Natural killer cell (primary cell): ENCODE measurements around the gene VAV3. TPM values are rescaled to one million over a fixed set of nuclear protein-coding genes. Genes with fewer than 3 reads are reported as not detected.

ENCODE experiments used
- ATAC-seq, 3 donors: fragments of 150-1000 bp in 2 of 3; fragments of 200-7000 bp in 1 of 3; cut with Tn5 transposase; 1 replicate in 1 of 3; 2 replicates in 2 of 3; pipeline ENCODE4 v1.10.0; 2021; ENCODE audit warnings: mild to moderate bottlenecking in 2 of 3, moderate library complexity in 2 of 3
- DNase-seq, 2 donors: peaks; one replicate each; pipeline versions ENCODE4 v3.0.0 to v3.0.0-alpha.2; 2013 to 2021; ENCODE audit warnings: mixed read lengths in 1 of 2
- H3K27ac ChIP-seq: one replicate; pipeline ENCODE4 v1.5.1; 2013; ENCODE audit warnings: mild to moderate bottlenecking, low read length
- H3K27me3 ChIP-seq: one replicate; pipeline ENCODE4 v1.6.1; 2013; ENCODE audit warnings: low read length; ENCODE audit not compliant: control insufficient read depth, insufficient read depth
- H3K36me3 ChIP-seq: one replicate; pipeline ENCODE4 v1.6.1; 2013; ENCODE audit warnings: low read length; ENCODE audit not compliant: control insufficient read depth, insufficient read depth
- H3K4me1 ChIP-seq: one replicate; pipeline ENCODE4 v1.6.1; 2013; ENCODE audit warnings: low read length; ENCODE audit not compliant: control insufficient read depth, insufficient read depth
- H3K4me3 ChIP-seq: one replicate; pipeline ENCODE4 v1.5.1; 2013; ENCODE audit warnings: low read length
- H3K9me3 ChIP-seq: one replicate; pipeline ENCODE4 v1.6.1; 2013; ENCODE audit warnings: low read length; ENCODE audit not compliant: control insufficient read depth, insufficient read depth
- H3K27ac Mint-ChIP-seq, 2 donors: one replicate each; pipeline ENCODE4 v1.8.0; 2022; ENCODE audit warnings: mild to moderate bottlenecking in 2 of 2, mixed read lengths in 2 of 2, moderate library complexity in 1 of 2
- H3K27me3 Mint-ChIP-seq, 2 donors: one replicate each; pipeline ENCODE4 v1.8.0; 2022; ENCODE audit warnings: low read depth in 2 of 2, mixed read lengths in 2 of 2
- H3K36me3 Mint-ChIP-seq: one replicate; pipeline ENCODE4 v1.8.0; 2022; ENCODE audit warnings: mixed read lengths
- H3K4me1 Mint-ChIP-seq, 2 donors: one replicate each; pipeline ENCODE4 v1.8.0; 2022; ENCODE audit warnings: mixed read lengths in 2 of 2
- H3K4me3 Mint-ChIP-seq: one replicate; pipeline ENCODE4 v1.8.0; 2022; ENCODE audit warnings: mild to moderate bottlenecking, moderate library complexity, mixed read lengths
- H3K9me3 Mint-ChIP-seq, 2 donors: one replicate each; pipeline ENCODE4 v1.8.0; 2022; ENCODE audit warnings: mixed read lengths in 2 of 2
- WGBS: methylation state at CpG from one replicate; pipeline ENCODE4 v1.1.7; 2013; ENCODE audit warnings: missing lambda C conversion rate; ENCODE audit not compliant: insufficient coverage; 5-methylcytosine and 5-hydroxymethylcytosine counted together
- intact Hi-C: fragments of 100-400 bp; cut with micrococcal nuclease; formaldehyde crosslinking; loops from one replicate; pipeline ENCODE4 v1.14.2; 2022
- total RNA-seq, 4 donors: library from RNA; stranded (reverse); fragments of 120-200 nt in 1 of 4; gene quantifications; one replicate each; pipeline versions ENCODE4 v1.2.3 to v1.2.4, GENCODE V29; 2013 to 2022
- TF ChIP-seq, protein P1 (sequence below): fragments of 200-600 bp; IDR thresholded peaks from one replicate; pipeline ENCODE4 v1.8.0; 2022; ENCODE audit warnings: antibody characterized with exemption

Gene VAV3
- total RNA-seq, 3 donors from 2014 or later (not counting 1 experiment from before 2014, with no cell fraction given): 95.8 to 101 (median 96.6) TPM

DNA sequence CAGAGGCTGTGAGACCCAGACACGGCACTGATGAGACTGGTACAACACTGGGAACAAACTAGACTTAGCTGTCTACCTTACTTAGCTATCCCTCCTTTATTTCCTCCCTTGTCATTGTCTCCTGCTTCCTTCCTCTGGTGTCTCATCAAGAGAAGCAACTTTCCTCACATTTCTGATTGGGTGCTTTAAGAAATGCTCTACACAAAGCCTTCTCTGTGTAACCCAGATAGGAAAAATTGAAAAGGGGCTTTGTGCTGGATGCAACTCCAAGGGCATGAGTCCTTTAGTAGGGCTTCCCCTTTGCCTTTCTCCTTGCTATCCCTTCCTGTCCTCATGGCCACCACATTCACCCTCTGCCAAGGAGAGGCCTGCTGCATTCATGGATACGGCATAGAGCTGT lies 274.5 kb downstream of the VAV3 start:
- H3K36me3 ChIP-seq: peaks cover 15% of the 10 kb centered on the region
- Mint-ChIP-seq H3K27ac (no peak overlapping the region), H3K36me3 (peaks cover 6% of the 10 kb centered on the region), H3K9me3 (no peaks in the 10 kb centered on the region), H3K4me1 (peaks cover 32 to 41% of the 10 kb centered on the region in 2 donors), H3K4me3 (no peak overlapping the region), H3K27me3 (no peaks in the 10 kb centered on the region)
- DNase-seq: no peak
- TF ChIP-seq, protein P1, sequence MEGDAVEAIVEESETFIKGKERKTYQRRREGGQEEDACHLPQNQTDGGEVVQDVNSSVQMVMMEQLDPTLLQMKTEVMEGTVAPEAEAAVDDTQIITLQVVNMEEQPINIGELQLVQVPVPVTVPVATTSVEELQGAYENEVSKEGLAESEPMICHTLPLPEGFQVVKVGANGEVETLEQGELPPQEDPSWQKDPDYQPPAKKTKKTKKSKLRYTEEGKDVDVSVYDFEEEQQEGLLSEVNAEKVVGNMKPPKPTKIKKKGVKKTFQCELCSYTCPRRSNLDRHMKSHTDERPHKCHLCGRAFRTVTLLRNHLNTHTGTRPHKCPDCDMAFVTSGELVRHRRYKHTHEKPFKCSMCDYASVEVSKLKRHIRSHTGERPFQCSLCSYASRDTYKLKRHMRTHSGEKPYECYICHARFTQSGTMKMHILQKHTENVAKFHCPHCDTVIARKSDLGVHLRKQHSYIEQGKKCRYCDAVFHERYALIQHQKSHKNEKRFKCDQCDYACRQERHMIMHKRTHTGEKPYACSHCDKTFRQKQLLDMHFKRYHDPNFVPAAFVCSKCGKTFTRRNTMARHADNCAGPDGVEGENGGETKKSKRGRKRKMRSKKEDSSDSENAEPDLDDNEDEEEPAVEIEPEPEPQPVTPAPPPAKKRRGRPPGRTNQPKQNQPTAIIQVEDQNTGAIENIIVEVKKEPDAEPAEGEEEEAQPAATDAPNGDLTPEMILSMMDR: no peak
- H3K27ac ChIP-seq: no peak overlapping the region
- no peak for ATAC-seq
- no peaks in the 10 kb centered on the region for H3K4me1 ChIP-seq
- H3K9me3 ChIP-seq: no peaks in the 10 kb centered on the region
- WGBS: 98% methylated on average over 2 of the region's 2 CpGs
- H3K27me3 ChIP-seq: no peaks in the 10 kb centered on the region
- no peak overlapping the region for H3K4me3 ChIP-seq
- intact Hi-C loops: no loop called here

DNA sequence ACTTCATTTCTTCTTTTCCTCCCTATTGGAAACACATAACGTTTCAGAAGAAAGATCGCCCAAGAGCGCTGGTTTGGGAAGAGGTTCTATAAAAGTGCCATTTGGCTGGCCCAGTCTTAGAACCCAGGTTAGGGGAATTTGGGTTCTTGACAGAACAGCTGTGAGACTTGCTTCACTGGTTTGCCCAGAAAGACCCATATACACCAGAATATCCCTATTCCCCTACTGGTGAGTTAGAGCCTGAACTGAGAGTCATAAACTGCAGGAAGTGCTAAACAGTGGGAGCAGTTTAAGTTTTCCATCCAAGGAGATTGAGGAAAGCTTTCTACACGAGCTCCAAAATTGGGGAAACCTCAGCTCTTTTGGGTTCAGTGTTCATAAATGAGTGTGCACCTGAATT lies 275.2 kb downstream of the VAV3 start:
- no peak overlapping the region for H3K4me3 Mint-ChIP-seq
- Histone ChIP-seq H3K4me3 (no peak overlapping the region), H3K36me3 (peaks cover 14% of the 10 kb centered on the region), H3K27ac (no peak overlapping the region), H3K4me1 (no peaks in the 10 kb centered on the region), H3K9me3 (no peaks in the 10 kb centered on the region), H3K27me3 (no peaks in the 10 kb centered on the region)
- intact Hi-C loops: no loop called here
- TF ChIP-seq, protein P1: no peak
- 83% methylated on average over 4 of the region's 4 CpGs for WGBS
- H3K9me3 Mint-ChIP-seq: no peaks in the 10 kb centered on the region
- no peaks in the 10 kb centered on the region for H3K27me3 Mint-ChIP-seq
- H3K36me3 Mint-ChIP-seq: peaks cover 3% of the 10 kb centered on the region
- peaks cover 24 to 33% of the 10 kb centered on the region in 2 donors for H3K4me1 Mint-ChIP-seq
- no peak for DNase-seq
- H3K27ac Mint-ChIP-seq: peak overlapping the region; percentile 45 to 63
- ATAC-seq: no peak

DNA sequence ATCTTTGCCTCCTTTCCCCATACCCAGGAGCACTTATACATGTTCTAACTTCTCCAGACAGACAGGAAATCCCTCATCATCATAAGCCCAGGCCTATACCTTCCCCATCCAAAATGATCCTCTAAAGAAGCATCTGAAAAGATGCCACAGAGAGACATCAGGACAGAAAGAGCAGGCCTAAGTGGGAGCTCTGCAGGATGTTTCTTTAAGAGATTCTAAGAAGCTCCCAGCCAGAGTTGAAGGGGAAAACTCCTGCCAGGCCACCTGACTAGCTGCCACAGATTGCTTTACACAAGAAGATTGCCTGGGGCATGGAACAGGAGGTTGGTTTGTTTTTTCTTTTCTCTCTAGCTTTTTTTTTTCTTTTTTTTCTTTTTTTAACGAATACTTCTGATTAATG lies 275.8 kb downstream of the VAV3 start:
- H3K4me1 ChIP-seq: no peaks in the 10 kb centered on the region
- no peaks in the 10 kb centered on the region for H3K9me3 Mint-ChIP-seq

More for the DNA sequence above, 275.8 kb downstream of the VAV3 start:
- no peak for DNase-seq
- no peaks in the 10 kb centered on the region for H3K9me3 ChIP-seq
- peak overlapping the region; percentile 45 to 63 for H3K27ac Mint-ChIP-seq
- H3K36me3 ChIP-seq: peaks cover 12% of the 10 kb centered on the region
- no peak for ATAC-seq
- H3K27ac ChIP-seq: no peak overlapping the region
- H3K4me3 ChIP-seq: no peak overlapping the region
- WGBS: no CpG with 5 or more reads among the region's 1 CpG
- H3K4me3 Mint-ChIP-seq: no peak overlapping the region
- no peaks in the 10 kb centered on the region for H3K27me3 Mint-ChIP-seq
- no peaks in the 10 kb centered on the region for H3K36me3 Mint-ChIP-seq
- H3K4me1 Mint-ChIP-seq: peaks cover 22 to 30% of the 10 kb centered on the region in 2 donors
- intact Hi-C loops: no loop called here
- TF ChIP-seq, protein P1: no peak
- no peaks in the 10 kb centered on the region for H3K27me3 ChIP-seq
